Effector memory CD4-positive, alpha-beta T cell (primary cell): Measurements from ENCODE around the gene CEBPZOS.
"Not testable (repeated sequence)": the region's sequence is repeated elsewhere in the genome, so short reads cannot be mapped to it uniquely, and the experiment has no call there.

ENCODE experiments used
- DNase-seq, 3 donors: peaks; one replicate each; pipeline ENCODE4 v3.0.0-alpha.2; 2020
- H3K27ac ChIP-seq: 2 replicates; pipeline ENCODE4 v1.7.0; 2013; ENCODE audit warnings: mild to moderate bottlenecking, low read length, moderate library complexity; ENCODE audit not compliant: insufficient read depth, poor library complexity, severe bottlenecking
- H3K27me3 ChIP-seq: replicated peaks from 2 replicates; pipeline ENCODE4 v1.7.0; 2013; ENCODE audit warnings: mild to moderate bottlenecking, low read length; ENCODE audit not compliant: insufficient read depth, control insufficient read depth, poor library complexity, severe bottlenecking
- H3K36me3 ChIP-seq: 2 replicates; pipeline ENCODE4 v1.7.0; 2013; ENCODE audit warnings: mild to moderate bottlenecking, low read length, moderate library complexity; ENCODE audit not compliant: control insufficient read depth, insufficient read depth
- H3K4me1 ChIP-seq: 2 replicates; pipeline ENCODE4 v1.7.0; 2013; ENCODE audit warnings: low read length, mild to moderate bottlenecking; ENCODE audit not compliant: control insufficient read depth, insufficient read depth, poor library complexity, severe bottlenecking
- H3K4me3 ChIP-seq: 2 replicates; pipeline ENCODE4 v1.7.0; 2013; ENCODE audit warnings: low read length, low read depth, mild to moderate bottlenecking; ENCODE audit not compliant: insufficient read depth, poor library complexity, severe bottlenecking
- H3K9me3 ChIP-seq: 2 replicates; pipeline ENCODE4 v1.7.0; 2013; ENCODE audit warnings: mild to moderate bottlenecking, low read length, moderate library complexity; ENCODE audit not compliant: control insufficient read depth

The CEBPZOS gene

GRCh38 chr2:37206760-37207159, 10.5 kb downstream of the CEBPZOS start:
- not testable (repeated sequence) for H3K27ac ChIP-seq, H3K4me3 ChIP-seq, H3K4me1 ChIP-seq, H3K27me3 ChIP-seq, DNase-seq, H3K9me3 ChIP-seq
- H3K36me3 ChIP-seq, result peaks cover 80% of the 10 kb centered on the region

- no peak overlapping the region for H3K4me3 ChIP-seq
- peaks cover 84% of the 10 kb centered on the region for H3K36me3 ChIP-seq
- no peak for DNase-seq
- no peaks in the 10 kb centered on the region for H3K9me3 ChIP-seq
- no peaks in the 10 kb centered on the region for H3K27me3 ChIP-seq
- no peak overlapping the region for H3K27ac ChIP-seq
- no peaks in the 10 kb centered on the region for H3K4me1 ChIP-seq
Measured at GRCh38 chr2:37211212-37211611, 14.9 kb downstream of the CEBPZOS start.

DNA sequence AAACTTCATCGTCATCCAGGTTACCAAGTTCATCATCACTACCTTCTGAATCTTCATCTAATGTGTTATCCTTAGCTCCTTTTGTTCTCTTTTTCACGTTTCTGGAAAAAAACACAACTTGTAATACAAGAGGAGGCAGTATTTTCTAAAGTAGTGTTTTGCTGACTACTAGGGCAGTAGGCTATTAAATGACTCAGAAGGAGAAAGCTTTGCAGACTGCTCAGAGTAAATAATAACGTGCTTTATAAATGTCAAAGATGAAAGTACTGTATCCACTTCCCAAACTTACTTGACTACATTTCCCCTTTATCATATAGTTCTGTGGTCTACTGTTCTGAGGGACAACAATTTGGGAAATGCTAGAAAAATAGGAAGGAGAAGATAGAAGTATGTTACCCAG, 15.6 kb downstream of the CEBPZOS start:
- no peaks in the 10 kb centered on the region for H3K27me3 ChIP-seq
- H3K9me3 ChIP-seq, result no peaks in the 10 kb centered on the region
- no peak overlapping the region for H3K27ac ChIP-seq
- H3K36me3 ChIP-seq, result peaks cover 84% of the 10 kb centered on the region
- H3K4me1 ChIP-seq, result no peaks in the 10 kb centered on the region
- no peak overlapping the region for H3K4me3 ChIP-seq
- no peak for DNase-seq

DNA sequence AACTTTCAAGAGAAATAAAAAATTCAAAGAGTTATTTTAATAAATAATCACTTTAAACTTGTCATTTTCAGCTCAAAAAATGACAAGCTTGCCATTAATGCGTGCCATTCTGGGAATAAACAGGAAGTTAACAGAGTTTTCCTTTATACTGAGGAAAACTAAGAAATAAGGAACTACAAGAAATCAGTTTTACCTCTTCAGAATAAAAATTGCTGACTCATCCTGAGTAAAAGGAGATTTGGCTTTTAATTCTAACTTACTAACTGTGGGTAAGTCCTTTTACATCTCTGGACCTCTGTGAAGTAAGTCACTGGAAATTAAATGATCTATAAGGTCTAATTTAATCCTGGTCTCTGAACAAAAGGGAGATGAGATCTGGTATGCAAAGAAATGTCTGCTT, 19.0 kb downstream of the CEBPZOS start:
- DNase-seq, result no peak
- Histone ChIP-seq H3K36me3 (peaks cover 69% of the 10 kb centered on the region), H3K4me1 (no peaks in the 10 kb centered on the region)

GRCh38 chr2:37219046-37219445, 22.8 kb downstream of the CEBPZOS start:
- DNase-seq, result no peak
- Histone ChIP-seq H3K9me3 (no peaks in the 10 kb centered on the region), H3K27me3 (no peaks in the 10 kb centered on the region), H3K36me3 (peaks cover 52% of the 10 kb centered on the region), H3K4me3 (no peak overlapping the region), H3K4me1 (no peaks in the 10 kb centered on the region), H3K27ac (no peak overlapping the region)

More for the DNA sequence above, 19.0 kb downstream of the CEBPZOS start:
- H3K4me3 ChIP-seq, result no peak overlapping the region
- no peaks in the 10 kb centered on the region for H3K27me3 ChIP-seq
- no peak overlapping the region for H3K27ac ChIP-seq
- H3K9me3 ChIP-seq, result no peaks in the 10 kb centered on the region

DNA sequence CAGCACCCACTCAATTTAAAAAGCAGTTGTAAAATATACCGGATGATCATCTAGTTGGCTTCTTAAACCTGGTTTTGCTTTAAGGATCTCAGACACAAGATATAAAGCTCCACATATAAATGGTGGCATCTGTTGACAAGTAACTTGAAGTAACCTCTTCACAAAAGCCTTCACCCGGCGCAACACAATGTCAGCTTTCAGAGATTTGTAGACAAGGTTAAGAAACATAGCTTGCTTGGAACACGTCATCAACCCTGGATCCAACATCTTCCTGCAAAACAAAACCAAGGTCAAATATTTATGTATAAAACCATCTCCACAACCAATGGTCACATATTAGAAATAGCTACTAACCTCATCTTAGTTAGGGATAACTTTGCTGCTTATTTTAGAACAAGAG, 26.8 kb downstream of the CEBPZOS start:
- Histone ChIP-seq H3K27ac (no peak overlapping the region), H3K36me3 (peaks cover 37% of the 10 kb centered on the region), H3K27me3 (no peaks in the 10 kb centered on the region), H3K4me1 (no peaks in the 10 kb centered on the region), H3K4me3 (no peak overlapping the region), H3K9me3 (no peaks in the 10 kb centered on the region)
- DNase-seq, result no peak

GRCh38 chr2:37224063-37224462, 27.8 kb downstream of the CEBPZOS start:
- H3K27ac ChIP-seq, result no peak overlapping the region
- H3K4me3 ChIP-seq, result no peak overlapping the region
- H3K9me3 ChIP-seq, result no peaks in the 10 kb centered on the region
- H3K36me3 ChIP-seq, result peaks cover 40% of the 10 kb centered on the region
- no peaks in the 10 kb centered on the region for H3K27me3 ChIP-seq
- no peaks in the 10 kb centered on the region for H3K4me1 ChIP-seq
- no peak for DNase-seq

GRCh38 chr2:37225129-37225528, 28.8 kb downstream of the CEBPZOS start:
- not testable (repeated sequence) for H3K9me3 ChIP-seq, H3K4me1 ChIP-seq, DNase-seq, H3K4me3 ChIP-seq, H3K27me3 ChIP-seq, H3K27ac ChIP-seq
- H3K36me3 ChIP-seq, result peaks cover 32% of the 10 kb centered on the region

GRCh38 chr2:37226863-37227262, 30.6 kb downstream of the CEBPZOS start:
- Histone ChIP-seq H3K36me3 (peaks cover 21% of the 10 kb centered on the region), H3K9me3 (no peaks in the 10 kb centered on the region), H3K27me3 (no peaks in the 10 kb centered on the region), H3K4me3 (no peak overlapping the region), H3K27ac (no peak overlapping the region), H3K4me1 (peaks cover 8% of the 10 kb centered on the region)
- DNase-seq, result no peak

DNA sequence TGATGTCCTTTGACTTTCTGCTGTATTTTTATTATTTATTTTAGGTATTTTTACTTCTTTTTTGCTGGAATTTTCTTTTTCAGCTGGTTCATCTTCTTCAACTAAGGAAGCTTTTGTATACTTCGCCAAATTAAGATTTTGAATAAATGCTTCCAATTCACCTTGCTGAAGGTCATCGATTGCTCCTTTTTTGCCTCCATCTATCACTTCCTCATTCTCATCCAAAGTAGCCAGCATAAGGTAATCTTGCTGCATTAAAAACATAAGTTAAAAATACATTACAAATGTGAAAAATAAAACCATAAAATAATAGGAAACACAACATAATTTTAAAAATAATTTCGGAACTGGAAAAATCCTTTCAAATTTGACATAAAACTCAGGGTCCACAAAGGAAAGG, 32.5 kb downstream of the CEBPZOS start:
- Histone ChIP-seq H3K4me1 (peaks cover 20% of the 10 kb centered on the region), H3K9me3 (no peaks in the 10 kb centered on the region), H3K27ac (no peak overlapping the region), H3K27me3 (no peaks in the 10 kb centered on the region), H3K4me3 (no peak overlapping the region), H3K36me3 (peaks cover 18% of the 10 kb centered on the region)
- no peak for DNase-seq

DNA sequence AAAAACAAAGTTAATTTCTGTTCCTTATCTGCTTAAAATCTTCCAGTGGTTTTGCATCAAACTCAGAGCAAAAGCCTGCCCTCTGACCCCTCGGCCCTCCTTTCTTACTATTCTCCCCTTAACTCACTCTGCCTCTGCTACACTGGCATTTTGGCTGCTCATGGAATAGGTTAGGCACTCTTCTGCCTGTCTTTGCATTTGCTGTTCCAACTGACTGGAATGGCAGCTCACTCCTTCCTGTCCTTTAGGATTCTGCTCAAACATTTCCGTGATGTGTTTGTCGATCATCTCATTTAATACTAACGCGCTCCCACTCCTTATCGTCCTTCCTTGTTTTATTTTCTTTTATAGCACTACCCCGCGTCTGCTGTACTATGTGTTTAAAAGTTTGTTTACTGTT, 34.3 kb downstream of the CEBPZOS start:
- Histone ChIP-seq H3K4me1 (peaks cover 20% of the 10 kb centered on the region), H3K9me3 (no peaks in the 10 kb centered on the region), H3K4me3 (peak overlapping the region; percentile 71), H3K27ac (peak overlapping the region; percentile 92), H3K36me3 (peaks cover 18% of the 10 kb centered on the region), H3K27me3 (no peaks in the 10 kb centered on the region)
- DNase-seq, result no peak
